CD14-positive monocyte (primary cell): ENCODE results near the gene UBE2H. TPM values are rescaled to one million over a fixed set of nuclear protein-coding genes. Genes with fewer than 3 reads are reported as not detected.

Source experiments
- DNase-seq, 3 donors: peaks; one replicate each; pipeline ENCODE4 v3.0.0-alpha.2; 2011 to 2022
- H2AFZ ChIP-seq: 2 replicates; pipeline ENCODE4 v1.6.0; 2012; ENCODE audit warnings: mild to moderate bottlenecking, low read depth, low read length, inconsistent platforms; ENCODE audit not compliant: insufficient read depth, poor library complexity, severe bottlenecking
- H3K27ac ChIP-seq, 2 donors: 1 replicate in 1 of 2; 2 replicates in 1 of 2; pipeline ENCODE4 v1.5.1; 2012 to 2013; ENCODE audit warnings: low read length in 2 of 2, control low read depth in 1 of 2, inconsistent platforms in 1 of 2, low read depth in 1 of 2, mild to moderate bottlenecking in 1 of 2
- H3K27me3 ChIP-seq, 2 donors: one replicate each; pipeline versions ENCODE4 v1.6.0 to v1.6.1; 2011 to 2013; ENCODE audit warnings: low read length in 2 of 2; ENCODE audit not compliant: control insufficient read depth in 2 of 2, insufficient read depth in 2 of 2
- H3K36me3 ChIP-seq, 2 donors: replicated peaks in 1 of 2; 1 replicate in 1 of 2; 2 replicates in 1 of 2; pipeline versions ENCODE4 v1.5.1 to v1.6.1; 2012 to 2013; ENCODE audit warnings: low read length in 2 of 2, control low read depth in 1 of 2, inconsistent platforms in 1 of 2, mild to moderate bottlenecking in 1 of 2; ENCODE audit not compliant: insufficient read depth in 2 of 2, control insufficient read depth in 1 of 2
- H3K4me1 ChIP-seq, 2 donors: 1 replicate in 1 of 2; 2 replicates in 1 of 2; pipeline versions ENCODE4 v1.5.1 to v1.6.1; 2012 to 2013; ENCODE audit warnings: low read length in 2 of 2, control low read depth in 1 of 2, inconsistent platforms in 1 of 2, mild to moderate bottlenecking in 1 of 2, moderate library complexity in 1 of 2; ENCODE audit not compliant: insufficient read depth in 2 of 2, control insufficient read depth in 1 of 2
- H3K4me2 ChIP-seq: replicated peaks from 2 replicates; pipeline ENCODE3; 2012; ENCODE audit warnings: low read length, moderate library complexity, mild to moderate bottlenecking; ENCODE audit not compliant: poor library complexity, severe bottlenecking; ENCODE audit errors: extremely low read depth
- H3K4me3 ChIP-seq, 3 experiments: fragments of 200-600 bp in 1 of 3; sonication (generic) in 1 of 3; replicated peaks in 1 of 3; 1 replicate in 2 of 3; 2 replicates in 1 of 3; pipeline ENCODE4 v1.5.1; 2011 to 2013; ENCODE audit warnings: low read length in 3 of 3, mild to moderate bottlenecking in 3 of 3, control low read depth in 2 of 3, low read depth in 2 of 3, inconsistent platforms in 1 of 3, moderate library complexity in 1 of 3
- H3K79me2 ChIP-seq: 2 replicates; pipeline ENCODE4 v1.6.0; 2012; ENCODE audit warnings: mild to moderate bottlenecking, control low read depth, inconsistent platforms, low read length, moderate library complexity; ENCODE audit not compliant: insufficient read depth
- H3K9ac ChIP-seq: 2 replicates; pipeline ENCODE4 v1.6.0; 2017; ENCODE audit warnings: low read length, mild to moderate bottlenecking; ENCODE audit not compliant: insufficient read depth, poor library complexity, severe bottlenecking
- H3K9me3 ChIP-seq, 2 donors: replicated peaks in 1 of 2; 1 replicate in 1 of 2; 2 replicates in 1 of 2; pipeline versions ENCODE4 v1.5.1 to v1.6.1; 2012 to 2013; ENCODE audit warnings: low read length in 2 of 2, control low read depth in 1 of 2; ENCODE audit not compliant: control insufficient read depth in 1 of 2, insufficient read depth in 1 of 2
- H4K20me1 ChIP-seq: 2 replicates; pipeline ENCODE4 v1.6.0; 2012; ENCODE audit warnings: mild to moderate bottlenecking, low read length, control low read depth, moderate library complexity; ENCODE audit not compliant: insufficient read depth
- H3K27ac Mint-ChIP-seq, 7 donors: one replicate each; pipeline ENCODE4 v1.8.0; 2020; ENCODE audit warnings: mild to moderate bottlenecking in 7 of 7, mixed read lengths in 7 of 7, moderate library complexity in 6 of 7, inconsistent platforms in 2 of 7
- H3K27me3 Mint-ChIP-seq, 3 donors: one replicate each; pipeline ENCODE4 v1.8.0; 2021 to 2022; ENCODE audit warnings: low read depth in 3 of 3, mild to moderate bottlenecking in 3 of 3, mixed read lengths in 3 of 3, moderate library complexity in 3 of 3, inconsistent platforms in 1 of 3
- H3K36me3 Mint-ChIP-seq, 2 donors: one replicate each; pipeline ENCODE4 v1.8.0; 2020; ENCODE audit warnings: mixed read lengths in 2 of 2, inconsistent platforms in 1 of 2, mild to moderate bottlenecking in 1 of 2
- H3K4me1 Mint-ChIP-seq: one replicate; pipeline ENCODE4 v1.8.0; 2020; ENCODE audit warnings: mild to moderate bottlenecking, mixed read lengths
- H3K4me3 Mint-ChIP-seq, 2 donors: one replicate each; pipeline ENCODE4 v1.8.0; 2020; ENCODE audit warnings: mild to moderate bottlenecking in 2 of 2, mixed read lengths in 2 of 2, moderate library complexity in 1 of 2
- H3K9me3 Mint-ChIP-seq, 7 donors: one replicate each; pipeline ENCODE4 v1.8.0; 2020 to 2022; ENCODE audit warnings: mixed read lengths in 7 of 7, mild to moderate bottlenecking in 6 of 7, moderate library complexity in 6 of 7, inconsistent platforms in 2 of 7
- WGBS: methylation state at CpG from one replicate; pipeline ENCODE4 v1.1.5; 2013; ENCODE audit warnings: missing lambda C conversion rate; ENCODE audit not compliant: insufficient coverage; 5-methylcytosine and 5-hydroxymethylcytosine counted together
- intact Hi-C, 2 donors: fragments of 100-400 bp; cut with micrococcal nuclease; formaldehyde crosslinking; loops; one replicate each; pipeline versions ENCODE4 v1.15.0 to v1.15.1; 2023
- polyA plus RNA-seq, 3 donors: library from polyadenylated mRNA; depleted of rRNA in 1 of 3; unstranded in 2 of 3; stranded (reverse) in 1 of 3; fragments of 300-500 nt in 2 of 3; fragments of >200 nt in 1 of 3; fragmentation: Illumina TruSeq in 2 of 3; gene quantifications; 1 replicate in 2 of 3; 2 replicates in 1 of 3; pipeline ENCODE4 v1.2.3, GENCODE V29; 2012 to 2021
- TF ChIP-seq, protein P1 (sequence below): fragments of 200-600 bp; IDR thresholded peaks from one replicate; pipeline ENCODE4 v1.8.0; 2022; ENCODE audit warnings: antibody characterized with exemption, mild to moderate bottlenecking

UBE2H gene
- polyA plus RNA-seq, 3 donors = 12.6 to 26.0 (median 16.0) TPM

DNA sequence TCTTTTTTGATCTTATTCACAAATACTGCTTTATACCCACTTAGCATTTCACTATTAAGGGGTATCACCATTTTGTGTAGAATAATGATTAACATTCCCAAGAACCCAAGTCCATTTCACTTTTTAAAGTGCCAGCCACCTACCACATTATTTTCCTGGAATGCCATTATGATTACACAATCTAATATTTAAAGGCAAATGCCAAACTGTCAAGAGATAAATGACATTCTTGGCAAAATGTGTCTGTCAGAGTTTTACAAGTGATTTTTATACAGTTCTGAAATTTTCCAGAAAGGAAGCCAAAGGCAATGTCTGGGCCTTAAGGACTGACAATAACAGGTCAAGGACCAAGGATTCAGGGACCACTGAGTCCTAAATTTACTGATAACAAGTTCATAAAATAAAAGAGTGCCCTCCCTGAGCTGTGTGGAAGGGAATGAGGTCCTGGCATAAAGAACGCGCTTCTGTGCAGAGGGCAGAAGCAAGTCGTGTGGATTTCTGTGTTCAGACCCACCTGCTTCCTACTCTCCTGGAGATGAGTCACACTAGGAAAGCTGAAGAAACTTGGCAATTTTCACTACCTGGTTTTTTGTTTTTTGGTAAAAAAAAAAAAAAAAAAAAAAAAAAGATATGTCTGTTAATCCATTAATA, 66.5 kb downstream of the UBE2H start:
- H3K4me3 Mint-ChIP-seq = no peak overlapping the region
- Histone ChIP-seq H3K79me2 (no peaks in the 10 kb centered on the region), H2AFZ (no peak overlapping the region), H3K27me3 (no peaks in the 10 kb centered on the region), H3K4me3 (no peak overlapping the region), H3K36me3 (peaks cover 8 to 15% of the 10 kb centered on the region in 2 donors), H3K9me3 (no peaks in the 10 kb centered on the region), H4K20me1 (peaks cover 47% of the 10 kb centered on the region), H3K9ac (no peak overlapping the region), H3K4me2 (no peak overlapping the region), H3K27ac (no peak overlapping the region), H3K4me1 (no peaks in the 10 kb centered on the region)
- DNase-seq = no peak
- H3K9me3 Mint-ChIP-seq = no peaks in the 10 kb centered on the region
- H3K36me3 Mint-ChIP-seq = peaks cover 37 to 38% of the 10 kb centered on the region in 2 donors
- TF ChIP-seq, protein P1, sequence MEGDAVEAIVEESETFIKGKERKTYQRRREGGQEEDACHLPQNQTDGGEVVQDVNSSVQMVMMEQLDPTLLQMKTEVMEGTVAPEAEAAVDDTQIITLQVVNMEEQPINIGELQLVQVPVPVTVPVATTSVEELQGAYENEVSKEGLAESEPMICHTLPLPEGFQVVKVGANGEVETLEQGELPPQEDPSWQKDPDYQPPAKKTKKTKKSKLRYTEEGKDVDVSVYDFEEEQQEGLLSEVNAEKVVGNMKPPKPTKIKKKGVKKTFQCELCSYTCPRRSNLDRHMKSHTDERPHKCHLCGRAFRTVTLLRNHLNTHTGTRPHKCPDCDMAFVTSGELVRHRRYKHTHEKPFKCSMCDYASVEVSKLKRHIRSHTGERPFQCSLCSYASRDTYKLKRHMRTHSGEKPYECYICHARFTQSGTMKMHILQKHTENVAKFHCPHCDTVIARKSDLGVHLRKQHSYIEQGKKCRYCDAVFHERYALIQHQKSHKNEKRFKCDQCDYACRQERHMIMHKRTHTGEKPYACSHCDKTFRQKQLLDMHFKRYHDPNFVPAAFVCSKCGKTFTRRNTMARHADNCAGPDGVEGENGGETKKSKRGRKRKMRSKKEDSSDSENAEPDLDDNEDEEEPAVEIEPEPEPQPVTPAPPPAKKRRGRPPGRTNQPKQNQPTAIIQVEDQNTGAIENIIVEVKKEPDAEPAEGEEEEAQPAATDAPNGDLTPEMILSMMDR = no peak
- no CpG with 5 or more reads among the region's 3 CpGs for WGBS
- no peaks in the 10 kb centered on the region for H3K4me1 Mint-ChIP-seq
- intact Hi-C loops = no loop called here
- H3K27me3 Mint-ChIP-seq = no peaks in the 10 kb centered on the region
- H3K27ac Mint-ChIP-seq = no peak overlapping the region

DNA sequence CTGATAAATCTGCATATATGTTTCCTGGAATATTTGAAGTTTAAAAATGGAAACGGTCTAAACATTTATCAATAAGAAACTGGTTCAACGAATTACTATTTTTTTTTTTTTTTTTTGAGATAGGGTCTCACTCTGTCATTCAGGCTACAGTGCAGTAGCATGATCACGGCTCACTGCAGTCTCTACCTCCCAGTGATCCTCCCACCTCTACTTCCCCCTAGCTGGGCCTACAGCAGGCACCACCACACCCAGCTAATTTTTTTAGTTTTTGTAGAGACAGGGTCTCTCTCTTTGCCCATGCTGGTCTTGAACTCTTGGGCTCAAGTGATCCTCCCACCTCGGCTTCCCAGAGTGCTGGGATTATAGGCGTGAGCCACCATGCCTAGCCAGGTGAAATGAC, 68.3 kb downstream of the UBE2H start:
- Histone ChIP-seq H3K4me2 (no peak overlapping the region), H3K27me3 (no peaks in the 10 kb centered on the region), H2AFZ (no peak overlapping the region), H3K9me3 (no peaks in the 10 kb centered on the region), H3K79me2 (no peaks in the 10 kb centered on the region), H3K4me1 (no peaks in the 10 kb centered on the region), H3K9ac (no peak overlapping the region), H4K20me1 (peaks cover 48% of the 10 kb centered on the region), H3K27ac (no peak overlapping the region), H3K36me3 (peaks cover 13 to 22% of the 10 kb centered on the region in 2 donors), H3K4me3 (no peak overlapping the region)
- intact Hi-C loops = no loop called here
- H3K27me3 Mint-ChIP-seq = peaks cover 0 to 1% (median 0%) of the 10 kb centered on the region in 3 donors
- no peaks in the 10 kb centered on the region for H3K9me3 Mint-ChIP-seq
- TF ChIP-seq, protein P1 = no peak
- H3K27ac Mint-ChIP-seq = no peak overlapping the region
- H3K36me3 Mint-ChIP-seq = peaks cover 42 to 46% of the 10 kb centered on the region in 2 donors
- DNase-seq = no peak
- WGBS = 100% methylated on average over 1 of the region's 5 CpGs
- H3K4me1 Mint-ChIP-seq = no peaks in the 10 kb centered on the region
- no peak overlapping the region for H3K4me3 Mint-ChIP-seq
